Measurements from ENCODE around the gene SLC35D2.

The SLC35D2 gene

GRCh38 chr9:96420468-96421219 lies 37.1 kb upstream of the SLC35D2 start:
- TF ChIP-seq EZH2phosphoT487 (conservative IDR thresholded peaks at IDR 0.05; ENCODE audit: low read length) (no peak), CTCF (IDR thresholded peaks at IDR 0.05; ENCODE audit: insufficient read depth, low read length, poor library complexity, severe bottlenecking) (no peak)
- Histone ChIP-seq H4K20me1 (ENCODE audit: low read depth, low read length) (no peaks in the 10 kb centered on the region), H3K9me3 (ENCODE audit: insufficient read depth, low read length) (no peaks in the 10 kb centered on the region), H3K27ac (ENCODE audit: low read depth, low read length) (peak overlapping the region; percentile 97), H3K9ac (ENCODE audit: low read length) (peak overlapping the region; percentile 100), H3K4me3 (ENCODE audit: insufficient read depth, low read length, poor library complexity, severe bottlenecking) (peak overlapping the region; percentile 82), H3K79me2 (ENCODE audit: insufficient read depth, low read length) (peaks cover 16% of the 10 kb centered on the region), H2AFZ (ENCODE audit: low read depth, low read length, severe bottlenecking) (peak overlapping the region; percentile 78), H3K4me2 (ENCODE audit: low read depth, low read length, poor library complexity, severe bottlenecking) (peak overlapping the region; percentile 98), H3K36me3 (ENCODE audit: low read length) (peaks cover 7% of the 10 kb centered on the region), H3K27me3 (ENCODE audit: low read length) (no peaks in the 10 kb centered on the region), H3F3A (ENCODE audit: insufficient read depth) (peaks cover 14% of the 10 kb centered on the region), H3K9me2 (replicated peaks; ENCODE audit: insufficient read depth, low read length) (no peaks in the 10 kb centered on the region)

DNA sequence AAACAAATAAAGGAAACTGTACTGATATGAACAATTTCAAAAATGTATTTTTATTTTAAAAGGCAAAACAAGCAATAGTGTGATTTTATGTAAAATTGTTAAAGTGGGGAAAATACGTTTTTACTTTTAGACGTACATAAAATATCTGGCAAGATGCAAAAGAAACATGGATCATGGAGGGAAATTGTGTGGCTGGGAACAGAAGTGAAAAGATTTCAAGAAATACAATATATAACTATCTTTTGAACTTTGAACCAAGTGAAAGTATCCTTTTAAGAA lies 36.1 kb upstream of the SLC35D2 start:
- no peaks in the 10 kb centered on the region for H3K27me3 ChIP-seq (ENCODE audit: low read length)
- H3K4me3 ChIP-seq (ENCODE audit: insufficient read depth, low read length, poor library complexity, severe bottlenecking) = peak overlapping the region; percentile 82
- H3K9me2 ChIP-seq (replicated peaks; ENCODE audit: insufficient read depth, low read length) = no peaks in the 10 kb centered on the region
- H3K79me2 ChIP-seq (ENCODE audit: insufficient read depth, low read length) = peaks cover 26% of the 10 kb centered on the region
- H3F3A ChIP-seq (ENCODE audit: insufficient read depth) = peaks cover 15% of the 10 kb centered on the region
- H2AFZ ChIP-seq (ENCODE audit: low read depth, low read length, severe bottlenecking) = peak overlapping the region; percentile 78
- no peaks in the 10 kb centered on the region for H4K20me1 ChIP-seq (ENCODE audit: low read depth, low read length)
- H3K4me2 ChIP-seq (ENCODE audit: low read depth, low read length, poor library complexity, severe bottlenecking) = peak overlapping the region; percentile 98
- H3K9me3 ChIP-seq (ENCODE audit: insufficient read depth, low read length) = no peaks in the 10 kb centered on the region
- H3K27ac ChIP-seq (ENCODE audit: low read depth, low read length) = peak overlapping the region; percentile 97
- peak overlapping the region; percentile 100 for H3K9ac ChIP-seq (ENCODE audit: low read length)
- TF ChIP-seq EZH2phosphoT487 (conservative IDR thresholded peaks at IDR 0.05; ENCODE audit: low read length) (no peak), CTCF (IDR thresholded peaks at IDR 0.05; ENCODE audit: insufficient read depth, low read length, poor library complexity, severe bottlenecking) (no peak)
- H3K36me3 ChIP-seq (ENCODE audit: low read length) = peaks cover 7% of the 10 kb centered on the region

DNA sequence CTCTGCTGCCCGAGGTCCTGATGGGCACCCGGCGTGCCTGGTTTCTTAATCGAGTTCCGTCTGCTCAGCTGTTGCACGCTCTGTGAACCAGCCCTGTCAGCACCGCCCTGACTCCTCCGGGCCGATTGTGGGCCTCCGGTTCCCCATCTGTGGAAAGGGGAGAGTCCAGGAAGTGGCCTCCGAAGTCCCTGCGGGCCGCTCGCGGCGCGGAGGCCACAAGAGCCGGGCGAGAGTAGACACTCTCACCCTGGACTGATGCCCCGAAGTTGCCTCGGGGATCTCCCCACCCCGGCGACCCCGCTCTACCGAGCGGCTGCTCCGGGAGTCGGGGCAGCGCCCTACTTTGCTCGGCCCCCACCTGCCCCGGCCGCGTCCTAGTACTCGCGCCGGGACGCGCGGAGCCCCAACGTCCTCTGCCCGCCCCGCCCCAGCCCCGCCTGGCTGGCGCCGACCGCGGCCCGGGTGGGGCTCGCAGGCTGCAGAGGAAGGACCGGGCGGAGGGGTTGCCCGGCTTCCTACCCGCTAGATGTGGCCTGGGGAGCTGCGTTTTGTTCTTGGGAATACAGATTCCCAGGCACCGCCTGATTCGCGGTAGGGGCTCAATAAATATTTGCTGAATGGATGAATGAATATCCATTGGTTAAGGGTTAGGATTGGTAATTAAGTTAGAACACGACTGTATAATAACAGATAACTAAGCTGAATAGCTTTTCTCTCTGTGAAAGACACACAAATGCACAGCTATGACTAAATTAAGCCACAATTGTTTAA lies 35.6 kb upstream of the SLC35D2 start:
- Histone ChIP-seq H3K36me3 (ENCODE audit: low read length) (peaks cover 7% of the 10 kb centered on the region), H3K9me2 (replicated peaks; ENCODE audit: insufficient read depth, low read length) (no peaks in the 10 kb centered on the region), H3K27me3 (ENCODE audit: low read length) (no peaks in the 10 kb centered on the region), H3K4me3 (ENCODE audit: insufficient read depth, low read length, poor library complexity, severe bottlenecking) (peak overlapping the region; percentile 82), H4K20me1 (ENCODE audit: low read depth, low read length) (no peaks in the 10 kb centered on the region), H3K79me2 (ENCODE audit: insufficient read depth, low read length) (peaks cover 32% of the 10 kb centered on the region), H3F3A (ENCODE audit: insufficient read depth) (peaks cover 20% of the 10 kb centered on the region), H2AFZ (ENCODE audit: low read depth, low read length, severe bottlenecking) (peak overlapping the region; percentile 78), H3K4me2 (ENCODE audit: low read depth, low read length, poor library complexity, severe bottlenecking) (peak overlapping the region; percentile 98), H3K27ac (ENCODE audit: low read depth, low read length) (peak overlapping the region; percentile 97), H3K9me3 (ENCODE audit: insufficient read depth, low read length) (no peaks in the 10 kb centered on the region), H3K9ac (ENCODE audit: low read length) (peak overlapping the region; percentile 100)
- TF ChIP-seq EZH2phosphoT487 (conservative IDR thresholded peaks at IDR 0.05; ENCODE audit: low read length) = no peak
- TF ChIP-seq CTCF (IDR thresholded peaks at IDR 0.05; ENCODE audit: insufficient read depth, low read length, poor library complexity, severe bottlenecking) = no peak

Measured in SU-DHL-6 (cell line).